HEK293 (cell line): ENCODE data around the gene CCBE1.

Experiments
- CTCF ChIP-seq: fragments of 450-650 bp; formaldehyde crosslinking; IDR thresholded peaks from 2 replicates; pipeline ENCODE4 v1.5.1; 2016; ENCODE audit warnings: missing biosample characterization, missing genetic modification characterization
- YY1 ChIP-seq: fragments of 450-650 bp; formaldehyde crosslinking; IDR thresholded peaks from 2 replicates; pipeline ENCODE4 v1.5.1; 2018; ENCODE audit warnings: missing biosample characterization, missing genetic modification characterization
- ZBTB7A ChIP-seq: fragments of 450-650 bp; formaldehyde crosslinking; IDR thresholded peaks from 2 replicates; pipeline ENCODE4 v1.5.1; 2016; ENCODE audit warnings: low read depth, missing biosample characterization, missing genetic modification characterization
- ZNF10 ChIP-seq: fragments of 450-650 bp; formaldehyde crosslinking; IDR thresholded peaks from 2 replicates; pipeline ENCODE4 v1.5.1; 2017; ENCODE audit warnings: missing biosample characterization, missing genetic modification characterization
- ZNF148 ChIP-seq: fragments of 450-650 bp; formaldehyde crosslinking; IDR thresholded peaks from 2 replicates; pipeline ENCODE4 v1.5.0; 2017; ENCODE audit warnings: missing biosample characterization, missing genetic modification characterization, borderline replicate concordance
- ZNF184 ChIP-seq: fragments of 450-650 bp; IDR thresholded peaks from 2 replicates; pipeline ENCODE4 v1.5.1; 2018; ENCODE audit warnings: missing biosample characterization, mild to moderate bottlenecking, missing genetic modification characterization
- ZNF274 ChIP-seq, 2 experiments: fragments of 200-500 bp in 1 of 2; fragments of 450-650 bp in 1 of 2; sonication (Bioruptor generic) in 1 of 2; formaldehyde crosslinking in 1 of 2; IDR thresholded peaks; 2 replicates each; pipeline versions ENCODE4 v1.5.1 to v1.6.1; 2014 to 2016; ENCODE audit warnings: borderline replicate concordance in 1 of 2, inconsistent platforms in 1 of 2, low read length in 1 of 2, missing biosample characterization in 1 of 2, missing genetic modification characterization in 1 of 2
- ZNF280D ChIP-seq: fragments of 450-650 bp; formaldehyde crosslinking; IDR thresholded peaks from 2 replicates; pipeline ENCODE4 v1.5.1; 2016; ENCODE audit warnings: missing biosample characterization, missing genetic modification characterization
- ZNF335 ChIP-seq: fragments of 450-650 bp; formaldehyde crosslinking; conservative IDR thresholded peaks from 2 replicates; pipeline ENCODE4 v1.5.1; 2016; ENCODE audit warnings: missing biosample characterization, missing genetic modification characterization

- TF ChIP-seq ZNF184 (tag by site-specific recombination) (no peak), ZNF335 (tag by site-specific recombination) (no peak), YY1 (no peak), ZNF280D (tag by site-specific recombination) (no peak), ZNF10 (tag by site-specific recombination) (no peak), ZBTB7A (no peak), CTCF (tag by site-specific recombination) (no peak), ZNF148 (tag by site-specific recombination) (no peak), ZNF274 (IDR thresholded peaks at IDR 0.05; ENCODE audit: low read length) (no peak), ZNF274 (tag by site-specific recombination; IDR thresholded peaks at IDR 0.05; ENCODE audit: borderline replicate concordance) (no peak)
Measured at GRCh38 chr18:59655676-59656075, 41.5 kb downstream of the CCBE1 start.
